ENCODE data around the gene ROCK2. TPM values are rescaled to one million over a fixed set of nuclear protein-coding genes. Genes with fewer than 3 reads are reported as not detected.

The ROCK2 gene
- total and polyA plus RNA-seq, 9 of the 15 experiments (the other 6 are each of a cell fraction or from before 2014, with no cell fraction given) = 4.9 to 30.6 (median 14.3) TPM

DNA sequence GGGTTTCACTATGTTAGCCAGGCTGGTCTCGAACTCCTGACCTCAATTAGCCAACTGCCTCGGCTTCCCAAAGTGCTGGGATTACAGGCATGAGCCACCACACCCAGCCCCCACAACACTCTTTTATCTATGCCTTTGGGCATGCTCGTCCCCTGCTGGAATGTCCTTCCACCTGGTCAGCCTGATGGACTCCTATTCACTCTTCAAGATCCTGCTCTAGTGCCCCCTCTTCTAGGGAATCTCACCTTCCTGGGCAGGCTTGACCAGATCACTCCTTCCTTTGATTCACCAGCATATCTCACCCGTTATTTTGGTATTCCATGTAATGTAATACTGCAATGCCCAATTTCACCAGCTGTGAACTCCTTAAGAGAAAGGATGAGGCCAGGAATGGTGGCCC is 203.1 kb downstream of the ROCK2 start:
- POLR2A ChIA-PET = interaction anchor here (0.7 kb wide), 1 partner anchor 34 kb away, joined by 3 read pairs; no protein-coding TSS in a partner anchor
- Histone ChIP-seq H3K79me2 (ENCODE audit: control insufficient read depth, insufficient read depth, low read length) (no peaks in the 10 kb centered on the region), H3K4me2 (ENCODE audit: insufficient read depth, low read length) (no peak overlapping the region), H3K9ac (ENCODE audit: insufficient read depth in 1 of 2, low read depth in 2 of 2, low read length in 2 of 2) (no peak overlapping the region), H2AFZ (ENCODE audit: low read depth, low read length) (no peak overlapping the region), H3K9me3 (replicated peaks; ENCODE audit: control insufficient read depth, insufficient read depth, low read depth, low read length) (no peaks in the 10 kb centered on the region), H3K4me3 (no peak overlapping the region), H3K4me1 (replicated peaks in 1 of 2; ENCODE audit: control insufficient read depth in 2 of 2, insufficient read depth in 2 of 2, low read length in 2 of 2) (no peaks in the 10 kb centered on the region), H3K36me3 (ENCODE audit: control insufficient read depth, insufficient read depth, low read length) (no peaks in the 10 kb centered on the region), H3K9me1 (ENCODE audit: control insufficient read depth, insufficient read depth, low read length) (no peaks in the 10 kb centered on the region), H3K27me3 (ENCODE audit: control insufficient read depth in 2 of 2, insufficient read depth in 2 of 2, low read length in 2 of 2) (peaks cover 12 to 50% of the 10 kb centered on the region in 2 experiments), H4K20me1 (replicated peaks; ENCODE audit: control insufficient read depth, insufficient read depth, low read length) (no peaks in the 10 kb centered on the region), H3K27ac (ENCODE audit: extremely low read depth, low read depth, low read length) (no peak overlapping the region)
- CTCF ChIA-PET (ENCODE audit: low intra/inter-chr PET ratio) = no interaction called here
- in situ Hi-C loops (cut with MboI) = loop anchor here (25.0 kb wide), 1 partner anchor 271 kb away; no protein-coding TSS in a partner anchor
- DNase-seq (ENCODE audit: extremely low read depth in 1 of 4, low spot score in 3 of 4) (no peak), FAIRE-seq (no peak), ATAC-seq (no peak)
- no TSS peak for BruUV-seq (replicated peaks)
- 0% methylated on average over 4 of the region's 4 CpGs for WGBS (ENCODE audit: insufficient coverage, low coverage, missing lambda C conversion rate)
- intact Hi-C loops (cut with micrococcal nuclease) = no loop called here
- TF ChIP-seq ARID2 (IDR thresholded peaks at IDR 0.05) = no peak
- no peak for TF ChIP-seq RAD51 (IDR thresholded peaks at IDR 0.05; ENCODE audit: borderline replicate concordance, low read depth)
- TF ChIP-seq ZBTB33 (CRISPR knock-in tag; IDR thresholded peaks at IDR 0.05) = no peak
- TF ChIP-seq NR2C2 (CRISPR knock-in tag; IDR thresholded peaks at IDR 0.05) = no peak
- TF ChIP-seq NR2C2 (tag; IDR thresholded peaks at IDR 0.05) = no peak
- TF ChIP-seq XRCC5 (IDR thresholded peaks at IDR 0.05; ENCODE audit: low read depth, low read length) = no peak
- TF ChIP-seq SMC3 (conservative IDR thresholded peaks at IDR 0.05; ENCODE audit: insufficient read depth, low read depth, low read length) = no peak
- no peak for TF ChIP-seq SFPQ (IDR thresholded peaks at IDR 0.05; ENCODE audit: low read depth, low read length)
- no peak for TF ChIP-seq MAZ (CRISPR knock-in tag; conservative IDR thresholded peaks at IDR 0.05 in 1 of 2, IDR thresholded peaks at IDR 0.05 in 1 of 2)
- TF ChIP-seq TEAD4 (IDR thresholded peaks at IDR 0.05; ENCODE audit: low read length) = no peak
- TF ChIP-seq TEAD4 (CRISPR knock-in tag; IDR thresholded peaks at IDR 0.05; ENCODE audit: borderline replicate concordance) = no peak
- TF ChIP-seq ZBTB11 (CRISPR knock-in tag; IDR thresholded peaks at IDR 0.05) = no peak
- no peak for TF ChIP-seq KLF6 (CRISPR knock-in tag; IDR thresholded peaks at IDR 0.05; ENCODE audit: borderline replicate concordance)
- TF ChIP-seq STAG1 (CRISPR knock-in tag; IDR thresholded peaks at IDR 0.05; ENCODE audit: borderline replicate concordance) = no peak
- no peak for TF ChIP-seq HOXB6 (CRISPR knock-in tag; IDR thresholded peaks at IDR 0.05; ENCODE audit: borderline replicate concordance)
